ENCODE data around the gene HTR3E.
"Not testable (repeated sequence)": the region's sequence is repeated elsewhere in the genome, so short reads cannot be mapped to it uniquely, and the experiment has no call there.

Gene HTR3E

DNA sequence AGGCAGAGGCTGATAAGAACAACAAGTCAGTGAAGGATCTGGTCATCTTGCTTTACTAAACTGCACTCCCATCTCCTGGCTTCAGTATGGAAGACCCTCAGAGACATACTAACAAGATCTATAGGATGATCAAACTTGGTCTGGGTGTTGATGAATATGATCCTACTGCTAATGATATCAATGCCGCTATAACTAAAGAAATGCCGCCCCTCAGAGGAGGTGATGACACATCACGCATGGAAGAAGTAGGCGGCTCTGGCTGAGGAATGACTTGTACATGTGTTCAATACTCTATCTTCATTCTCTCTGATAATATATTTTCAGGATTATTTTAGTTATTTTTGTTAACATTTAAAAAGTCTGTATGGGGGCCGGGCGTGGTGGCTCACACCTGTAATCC is 20.8 kb downstream of the HTR3E start:
- DNase-seq: no peak

DNA sequence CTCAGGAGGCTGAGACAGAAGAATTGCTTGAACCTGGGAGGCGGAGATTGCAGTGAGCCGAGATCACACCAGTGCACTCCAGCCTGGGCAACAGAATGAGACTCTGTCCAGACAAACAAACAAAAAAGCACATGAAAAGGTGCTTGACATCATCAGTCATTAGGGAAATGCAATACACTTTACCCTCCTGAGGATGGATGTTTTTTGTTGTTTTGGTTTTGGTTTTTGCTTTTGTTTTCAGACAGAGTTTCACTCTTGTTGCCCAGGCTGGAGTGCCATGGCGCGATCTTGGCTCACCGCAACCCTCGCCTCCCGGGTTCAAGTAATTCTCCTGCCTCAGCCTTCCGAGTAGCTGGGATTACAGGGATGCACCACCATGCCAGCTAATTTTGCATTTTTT is 24.2 kb downstream of the HTR3E start:
- DNase-seq: not testable (repeated sequence)

DNA sequence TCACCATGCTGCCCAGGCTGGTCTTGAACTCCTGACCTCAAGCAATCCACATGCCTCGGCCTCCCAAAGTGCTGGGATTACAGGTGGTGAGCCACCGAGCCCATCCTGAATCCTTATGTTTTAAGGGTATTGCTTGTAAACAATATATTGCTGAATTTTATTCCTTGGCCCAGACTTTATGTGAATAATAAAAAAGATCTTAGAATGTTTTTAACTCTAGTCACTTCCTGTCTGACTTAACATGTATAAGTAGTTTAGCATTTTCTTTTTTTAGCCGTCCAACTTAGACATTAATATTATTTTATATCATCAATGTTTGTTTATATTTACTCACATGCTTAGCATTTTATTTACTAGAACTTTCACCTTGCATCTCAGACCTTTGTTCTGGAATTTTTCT is 29.1 kb downstream of the HTR3E start:
- DNase-seq: no peak

DNA sequence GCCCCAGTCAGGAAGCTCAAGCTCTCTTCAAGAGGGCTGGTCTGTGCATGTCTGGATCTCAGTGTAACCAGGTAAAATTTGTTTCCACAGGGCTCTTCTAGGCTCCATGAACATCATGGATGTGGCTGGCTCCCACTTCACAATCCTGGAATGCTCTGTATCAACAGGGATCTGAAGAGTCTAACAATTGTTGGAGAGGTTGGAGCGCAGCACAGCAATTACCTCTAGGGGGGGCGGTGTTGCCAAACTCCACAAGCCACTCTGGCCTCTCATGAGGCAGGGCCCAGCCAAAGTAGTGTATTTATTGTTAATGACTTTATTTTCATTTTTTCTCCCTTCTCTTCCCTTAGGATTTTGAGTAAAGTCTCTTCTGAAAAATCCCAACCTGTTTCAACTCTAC is 32.1 kb downstream of the HTR3E start:
- no peak for DNase-seq

GRCh38 chr3:184132945-184133344 is 36.1 kb downstream of the HTR3E start:
- DNase-seq: no peak

DNA sequence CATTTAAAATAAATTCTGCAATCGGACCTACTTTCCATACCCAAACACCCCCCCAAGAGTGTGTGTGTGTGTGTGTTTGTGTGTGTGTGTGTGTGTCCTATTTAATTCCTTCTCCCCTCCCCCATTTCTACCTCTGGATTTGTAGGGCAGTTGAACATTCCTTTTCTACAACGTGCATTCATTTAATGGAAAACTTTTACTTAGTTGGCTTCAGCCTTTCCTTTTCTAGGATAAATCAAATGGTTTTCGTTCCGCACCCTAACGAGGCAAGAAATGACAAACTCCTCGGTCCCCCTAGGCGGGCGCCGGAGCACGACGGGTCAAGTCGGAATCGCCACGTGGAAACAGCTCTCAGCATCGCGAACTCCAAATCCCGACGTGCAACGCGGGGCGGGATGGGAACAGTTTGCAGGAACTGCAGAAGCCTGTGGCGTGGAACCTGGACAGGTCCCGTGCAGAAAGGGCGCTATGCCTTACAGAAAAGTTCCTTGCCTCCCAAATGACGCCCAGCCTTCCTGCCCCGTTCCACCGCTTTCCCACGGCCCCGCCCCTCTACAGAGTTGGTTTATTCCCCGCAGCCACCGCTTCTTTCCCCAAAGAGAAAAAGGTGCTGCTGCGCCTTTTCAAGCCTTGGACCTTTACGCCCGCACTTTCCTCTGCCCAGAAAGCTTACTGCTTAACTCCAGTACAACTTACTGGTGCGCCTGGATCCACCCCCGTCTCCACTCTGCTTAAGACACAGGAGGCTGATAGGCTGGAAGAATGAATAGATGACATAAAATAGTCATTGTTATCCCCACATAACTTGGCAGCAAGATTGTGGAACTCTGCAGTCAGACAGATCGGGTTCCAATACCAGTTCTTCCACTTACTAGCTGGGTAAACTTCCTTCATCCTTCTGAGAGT is 37.2 kb downstream of the HTR3E start:
- DNase-seq: peak; percentile 60

DNA sequence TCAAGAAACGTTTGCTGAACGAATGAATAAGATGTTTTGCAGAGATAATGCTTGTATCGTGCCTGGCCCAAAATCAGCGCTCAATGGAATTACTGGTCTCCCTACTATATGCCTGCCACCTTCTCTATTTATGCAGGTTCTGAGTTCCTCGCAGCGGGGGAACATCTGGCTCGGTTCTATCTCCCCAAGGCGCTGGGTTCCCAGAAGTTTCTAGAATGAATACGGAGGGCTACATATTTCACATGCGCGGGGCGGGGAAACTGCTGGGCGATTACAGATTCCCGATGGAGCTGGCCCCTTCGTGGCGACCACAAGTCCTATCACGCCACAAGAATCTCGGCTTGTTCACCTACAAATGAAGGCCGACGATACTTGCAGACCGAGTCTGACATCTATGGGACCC is 37.9 kb downstream of the HTR3E start:
- no peak for DNase-seq

DNA sequence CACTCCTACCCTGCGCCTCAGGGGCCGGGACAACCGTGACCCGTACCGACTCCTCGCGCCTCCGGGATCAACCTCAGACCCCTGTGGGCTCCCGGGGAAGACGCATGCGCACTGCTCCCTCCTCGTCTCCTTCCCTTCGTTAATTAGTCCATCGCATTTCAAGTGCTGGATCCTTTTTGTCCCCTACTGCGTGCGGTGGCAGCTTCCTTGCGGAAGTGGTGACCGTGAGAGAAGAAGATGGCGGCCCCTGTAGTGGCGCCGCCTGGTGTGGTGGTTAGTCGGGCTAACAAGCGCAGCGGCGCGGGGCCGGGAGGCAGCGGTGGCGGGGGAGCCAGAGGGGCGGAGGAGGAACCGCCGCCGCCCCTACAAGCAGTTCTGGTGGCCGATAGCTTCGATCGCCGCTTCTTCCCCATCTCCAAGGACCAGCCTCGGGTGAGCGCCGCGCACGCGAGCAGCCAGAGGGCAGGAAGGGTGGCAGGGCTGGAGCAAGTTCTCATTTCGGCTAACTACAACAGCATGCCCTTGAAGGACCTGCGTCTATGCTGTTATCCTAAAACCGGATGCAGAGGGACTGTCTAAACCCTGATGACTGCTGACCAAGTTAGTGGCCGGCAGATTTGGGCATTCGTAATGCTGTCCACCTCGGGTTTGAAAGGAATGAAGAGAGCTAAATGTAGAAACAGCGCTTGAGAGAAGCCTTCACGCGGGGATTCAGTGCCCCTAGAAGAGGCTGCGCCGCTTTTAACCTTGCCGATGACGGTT is 38.5 kb downstream of the HTR3E start, which contains the start of gene EIF2B5:
Gene EIF2B5, plus strand, starts transcription at position 210 of the 762 bp plus-strand sequence. Its CDS starts 28 bp downstream, at position 238.
- DNase-seq: peak; percentile 88

DNA sequence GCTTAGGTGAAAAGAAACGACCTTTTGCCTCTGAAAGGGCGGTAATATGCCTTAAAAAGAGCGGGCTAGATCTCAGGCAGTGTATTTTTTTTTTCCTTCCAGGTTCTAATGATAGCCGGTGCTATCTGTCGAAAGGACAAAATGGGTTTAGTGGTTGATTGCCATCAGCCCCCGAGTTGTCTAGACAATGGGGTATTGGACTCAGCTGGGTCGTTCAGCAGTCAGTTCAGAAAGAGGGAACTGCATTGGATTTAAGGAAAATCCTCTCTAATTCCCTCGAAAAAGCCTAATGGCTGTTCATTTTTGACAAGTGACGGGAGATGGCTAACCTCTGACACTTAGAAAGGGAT is 39.0 kb downstream of the HTR3E start:
- no peak for DNase-seq

- DNase-seq: no peak
These were observed 43.6 kb downstream of the HTR3E start for GRCh38 chr3:184140436-184140835.

- no peak for DNase-seq
These were observed 45.3 kb downstream of the HTR3E start for GRCh38 chr3:184142199-184142598.

DNA sequence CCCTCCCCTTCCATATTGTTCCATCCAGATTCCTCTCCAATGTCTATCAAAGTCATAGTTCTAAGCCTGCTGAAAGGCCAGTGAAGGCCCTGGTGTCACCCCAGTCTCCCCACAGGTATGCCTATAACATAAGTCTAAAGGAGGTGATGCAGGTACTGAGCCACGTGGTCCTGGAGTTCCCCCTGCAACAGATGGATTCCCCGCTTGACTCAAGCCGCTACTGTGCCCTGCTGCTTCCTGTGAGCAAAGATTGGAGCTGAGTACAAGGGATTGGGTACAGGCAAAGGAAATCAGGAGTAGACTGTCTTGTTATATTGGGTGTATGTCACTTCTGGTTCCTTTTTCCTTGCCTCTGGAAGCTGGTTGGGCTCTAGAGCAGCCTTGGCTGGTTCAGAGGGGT is 46.5 kb downstream of the HTR3E start:
- DNase-seq: no peak

DNA sequence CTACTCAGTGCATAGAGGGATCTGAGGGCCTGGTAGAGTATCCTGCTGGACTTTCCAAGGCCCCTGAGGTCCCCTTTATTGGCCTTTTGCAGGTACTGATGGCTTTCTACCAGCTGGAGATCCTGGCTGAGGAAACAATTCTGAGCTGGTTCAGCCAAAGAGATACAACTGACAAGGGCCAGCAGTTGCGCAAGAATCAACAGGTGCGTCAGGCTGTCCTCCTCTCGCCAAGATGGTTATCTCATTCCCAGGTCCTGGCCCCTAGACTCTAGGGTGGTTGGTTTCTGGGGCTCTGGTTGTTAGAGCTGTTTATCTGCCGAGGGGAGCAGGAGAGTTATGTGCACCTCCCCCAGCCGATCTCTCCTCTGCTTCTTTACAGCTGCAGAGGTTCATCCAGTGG is 47.6 kb downstream of the HTR3E start:
- DNase-seq: no peak

DNA sequence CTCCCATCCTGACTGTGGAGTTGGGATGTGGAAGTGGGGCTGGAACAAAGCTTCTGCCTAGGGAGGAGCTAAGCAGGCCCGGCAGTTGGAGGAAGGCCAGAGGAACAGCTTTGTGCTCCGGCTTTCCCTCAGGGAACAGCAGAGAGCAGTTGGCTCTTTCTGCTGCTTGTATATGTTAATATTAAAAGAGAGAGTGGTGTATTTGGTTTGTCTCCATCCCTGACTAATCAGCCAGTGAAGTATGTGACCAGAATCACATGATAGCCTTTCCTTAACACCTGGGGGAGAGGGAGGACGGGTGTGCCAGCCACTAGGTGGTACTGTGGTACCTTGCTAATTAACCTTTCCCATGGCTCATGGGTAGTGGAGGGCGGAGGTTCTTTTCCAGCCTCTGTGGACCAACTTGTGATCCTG is 48.3 kb downstream of the HTR3E start:
- DNase-seq: peak; percentile 23

DNA sequence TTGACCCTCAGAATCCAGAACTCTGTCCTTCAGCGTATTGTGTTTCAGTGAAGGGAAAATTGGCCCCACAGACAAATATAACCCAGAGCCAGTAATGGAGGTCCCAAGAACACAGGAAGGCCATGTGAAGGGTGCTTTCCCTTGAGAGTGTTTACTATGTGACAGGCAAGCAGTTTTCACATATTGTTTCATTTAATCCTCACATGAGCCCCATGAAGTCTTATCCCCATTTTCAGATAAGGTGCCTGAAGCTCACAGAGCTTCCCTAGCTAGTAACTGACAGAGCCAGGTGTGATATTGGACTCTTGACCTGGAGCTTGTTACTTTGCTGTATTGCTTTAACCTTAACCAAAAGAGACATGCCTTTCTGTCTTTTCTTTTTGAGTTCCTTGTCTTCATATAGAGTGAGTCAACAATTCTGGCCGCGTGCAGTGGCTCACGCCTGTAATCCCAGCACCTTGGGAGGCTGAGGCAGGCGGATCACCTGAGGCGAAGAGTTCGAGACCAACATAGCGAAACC is 48.9 kb downstream of the HTR3E start:
- DNase-seq: no peak

DNA sequence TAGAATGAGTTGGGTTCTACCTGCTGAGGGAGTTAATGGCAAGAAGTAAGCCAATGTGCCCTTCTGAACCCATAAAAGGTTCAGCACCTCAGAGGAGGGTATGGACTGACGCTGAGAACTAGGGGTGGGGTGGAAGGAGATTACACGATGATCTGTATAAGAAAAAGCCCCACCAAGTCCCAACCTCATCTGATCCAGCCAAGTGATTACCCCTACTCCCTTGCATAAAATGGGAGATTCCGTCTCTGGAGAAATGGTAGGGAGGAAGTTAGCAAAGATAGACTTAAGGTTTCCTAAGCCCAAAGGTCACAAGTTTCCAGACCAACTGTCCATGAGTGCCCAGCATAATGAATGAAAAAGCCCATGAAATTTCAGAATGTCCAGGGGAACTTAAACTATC is 51.2 kb downstream of the HTR3E start:
- DNase-seq: no peak

DNA sequence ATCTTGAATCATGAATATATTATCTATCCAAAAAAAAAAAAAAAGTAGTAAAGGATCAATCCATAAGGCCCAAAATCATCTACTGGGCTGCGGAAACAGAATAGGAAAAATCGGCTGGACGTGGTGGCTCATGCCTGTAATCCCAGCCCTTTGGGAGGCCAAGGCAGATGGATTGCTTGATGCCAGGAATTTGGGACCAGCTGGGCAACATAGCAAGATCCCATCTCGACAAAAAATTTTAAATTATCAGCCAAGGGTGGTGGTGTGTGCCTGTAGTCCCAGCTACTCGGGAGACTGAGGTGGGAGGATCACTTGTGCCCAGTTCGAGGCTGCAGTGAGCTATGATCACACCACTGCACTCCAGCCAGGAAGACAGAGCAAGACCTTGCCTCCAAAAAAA is 52.3 kb downstream of the HTR3E start:
- DNase-seq: no peak

DNA sequence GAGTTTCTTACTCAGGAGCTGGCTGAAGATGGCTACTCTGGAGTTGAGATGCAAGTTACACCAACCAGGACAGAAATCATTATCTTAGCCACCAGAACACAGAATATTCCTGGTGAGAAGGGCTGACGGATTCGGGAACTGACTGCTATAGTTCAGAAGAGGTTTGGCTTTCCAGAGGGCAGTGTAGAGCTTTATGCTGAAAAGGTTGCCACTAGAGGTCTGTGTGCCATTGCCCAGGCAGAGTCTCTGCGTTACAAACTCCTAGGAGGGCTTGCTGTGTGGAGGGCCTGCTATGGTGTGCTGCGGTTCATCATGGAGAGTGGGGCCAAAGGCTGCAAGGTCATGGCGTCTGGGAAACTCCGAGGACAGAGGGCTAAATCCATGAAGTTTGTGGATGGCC is 52.9 kb downstream of the HTR3E start:
- not testable (repeated sequence) for DNase-seq

DNA sequence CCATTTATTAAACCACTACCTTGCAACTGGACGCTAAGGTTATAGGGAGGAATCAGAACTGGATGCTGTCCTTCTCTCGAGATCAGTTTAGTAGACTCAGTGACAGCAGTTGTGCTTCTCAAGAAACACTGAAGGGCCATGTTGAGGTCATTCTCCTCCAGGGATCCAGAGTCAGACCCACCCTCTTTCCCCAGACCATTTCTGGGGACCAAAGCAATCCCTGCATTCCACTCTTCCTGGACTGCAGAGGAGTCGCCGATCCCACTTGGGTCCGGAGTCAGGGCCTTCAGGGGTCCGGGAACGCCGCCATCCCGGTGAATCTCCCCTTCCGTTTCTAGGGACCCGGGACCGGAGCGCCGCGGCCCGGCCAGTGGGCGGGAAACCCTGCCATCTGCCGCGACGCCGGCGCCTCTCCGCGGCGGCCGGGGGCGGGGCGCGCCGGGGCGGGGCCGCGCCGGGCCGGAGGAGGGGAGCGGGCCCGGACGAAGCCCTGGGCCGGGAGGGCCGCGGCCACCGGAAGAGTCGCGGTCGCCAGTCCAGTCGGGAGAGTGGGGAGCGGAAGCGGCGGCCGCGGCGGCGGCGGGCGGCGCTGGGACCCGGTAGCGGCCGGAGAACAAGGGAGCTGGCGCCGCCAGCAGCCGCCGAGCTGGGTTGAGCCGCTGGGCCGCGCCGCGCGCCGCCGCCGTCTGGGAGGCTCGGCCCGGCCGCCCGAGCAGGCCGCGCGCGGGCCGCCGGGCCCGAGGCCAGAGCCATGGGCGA is 58.2 kb downstream of the HTR3E start, which contains the start of gene DVL3:
Gene DVL3, plus strand, starts transcription at position 493 of the 759 bp plus-strand sequence. Its CDS starts 259 bp downstream, at position 752.
- peak; percentile 54 for DNase-seq

DNA sequence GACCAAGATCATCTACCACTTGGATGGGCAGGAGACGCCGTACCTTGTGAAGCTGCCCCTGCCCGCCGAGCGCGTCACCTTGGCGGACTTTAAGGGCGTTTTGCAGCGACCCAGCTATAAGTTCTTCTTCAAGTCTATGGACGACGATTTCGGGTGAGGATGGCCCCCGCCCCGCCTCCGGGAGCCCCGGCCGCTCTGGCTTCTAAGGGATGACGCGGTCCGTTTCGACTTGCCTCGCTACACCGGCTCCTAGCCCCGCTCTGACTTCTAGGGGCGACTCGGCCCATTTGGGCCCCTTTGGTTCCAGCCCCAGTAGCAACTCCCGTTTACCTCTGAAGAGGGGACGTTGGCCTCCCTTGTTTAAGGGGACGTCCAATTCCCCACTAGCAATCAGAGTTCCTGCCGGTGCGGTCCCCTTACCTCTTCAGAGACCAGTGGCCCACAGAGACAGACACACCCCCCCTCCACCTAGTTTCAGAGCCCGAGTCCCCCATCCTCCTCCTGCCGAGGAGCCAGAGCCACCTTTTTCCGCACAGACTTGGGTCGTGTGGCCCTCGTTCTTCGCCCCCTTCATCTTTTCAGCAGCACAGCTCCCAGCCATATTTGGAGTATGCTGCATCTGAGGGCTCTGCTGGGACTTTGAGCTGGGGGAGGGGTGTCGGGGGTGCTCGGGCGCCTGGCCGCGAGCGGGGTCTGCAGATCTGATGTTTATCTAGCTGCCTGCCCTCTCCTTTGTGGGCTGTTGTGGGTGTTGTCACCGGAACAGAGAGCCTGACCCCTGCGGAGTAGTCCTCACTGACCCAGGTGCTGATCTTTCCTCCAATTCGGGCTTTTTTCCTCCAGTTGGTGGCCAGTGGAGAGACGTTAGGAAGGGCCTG is 59.0 kb downstream of the HTR3E start:
- DNase-seq: peak; percentile 66

- DNase-seq: no peak
These were observed 59.7 kb downstream of the HTR3E start for GRCh38 chr3:184156522-184156955.
